ENCODE data around the gene SMIM31.

SMIM31 gene

DNA sequence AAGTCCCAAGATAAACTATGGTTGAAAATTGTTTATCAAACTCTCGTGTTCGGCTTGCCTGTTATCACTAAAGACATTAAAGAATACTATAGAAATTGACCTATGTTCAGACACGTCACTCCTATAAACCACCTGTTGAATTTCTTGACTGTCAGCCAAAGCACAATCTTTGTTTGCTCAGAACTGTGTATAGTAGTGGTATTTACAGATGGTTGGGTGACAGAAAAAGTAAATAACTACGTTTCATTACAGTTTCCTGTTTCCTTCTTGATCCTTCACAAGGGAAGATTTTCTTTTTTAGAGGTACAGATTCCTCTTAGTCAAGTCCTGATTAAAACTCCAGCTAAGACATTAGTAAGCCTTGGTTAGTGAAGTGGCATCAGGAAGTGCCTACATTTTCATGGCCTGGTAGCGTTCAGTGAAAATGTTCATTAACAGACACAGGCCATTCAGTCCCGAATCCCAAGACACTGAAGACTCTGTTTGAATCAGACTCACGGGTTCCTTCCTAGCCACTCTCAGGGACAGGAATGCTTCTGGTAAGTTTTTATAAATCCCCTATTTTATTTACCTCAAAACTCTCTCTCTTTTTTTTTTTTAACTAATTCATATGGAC, at the start of gene SMIM31:
Gene SMIM31, plus strand, starts transcription at position 259 of the 616 bp plus-strand sequence. CDS start 16,313 bp downstream, outside the sequence.
- in situ Hi-C loops (cut with MboI; ENCODE audit: low sequenced_read_pairs): no loop called here

DNA sequence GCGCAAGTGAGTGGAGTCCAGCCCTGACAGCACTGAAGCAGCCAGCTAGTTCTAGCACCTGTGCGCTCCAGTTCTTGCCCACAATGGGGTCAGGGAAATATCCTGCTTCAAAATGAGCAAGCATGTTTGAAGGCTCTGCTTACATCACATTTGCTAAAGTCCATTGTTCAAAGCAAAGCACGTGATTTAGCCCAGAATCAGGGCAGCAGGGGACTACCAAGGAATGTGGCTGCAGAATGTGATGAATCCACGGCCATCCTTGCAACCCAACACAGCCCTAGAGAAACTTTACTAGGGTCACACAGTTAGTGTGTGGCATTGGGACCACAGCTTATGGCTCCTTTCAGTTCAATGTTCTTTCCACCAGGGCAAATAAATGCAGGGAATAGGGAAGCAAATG, 47.3 kb upstream of the SMIM31 start:
- in situ Hi-C loops (cut with MboI; ENCODE audit: low sequenced_read_pairs): no loop called here

DNA sequence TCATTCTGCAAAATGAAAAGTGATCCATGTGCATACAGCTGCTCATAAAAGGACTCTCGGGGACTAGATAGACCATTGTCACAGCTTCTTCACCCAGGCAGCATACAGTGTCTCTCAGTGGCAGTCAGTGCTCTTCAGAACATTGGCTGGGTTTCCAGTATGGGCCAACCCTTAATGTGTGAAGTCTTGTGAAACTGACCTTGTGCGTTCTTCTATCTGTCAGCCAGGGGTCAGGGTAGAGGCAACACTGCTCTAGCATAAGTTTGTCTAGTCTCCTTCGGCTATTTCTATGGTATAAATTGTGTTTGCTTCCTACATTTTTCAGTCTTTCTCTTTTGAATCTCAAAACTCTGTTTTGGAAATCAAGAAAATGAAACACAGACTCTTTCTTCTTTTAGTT, 37.0 kb upstream of the SMIM31 start:
- in situ Hi-C loops (cut with MboI; ENCODE audit: low sequenced_read_pairs): no loop called here

DNA sequence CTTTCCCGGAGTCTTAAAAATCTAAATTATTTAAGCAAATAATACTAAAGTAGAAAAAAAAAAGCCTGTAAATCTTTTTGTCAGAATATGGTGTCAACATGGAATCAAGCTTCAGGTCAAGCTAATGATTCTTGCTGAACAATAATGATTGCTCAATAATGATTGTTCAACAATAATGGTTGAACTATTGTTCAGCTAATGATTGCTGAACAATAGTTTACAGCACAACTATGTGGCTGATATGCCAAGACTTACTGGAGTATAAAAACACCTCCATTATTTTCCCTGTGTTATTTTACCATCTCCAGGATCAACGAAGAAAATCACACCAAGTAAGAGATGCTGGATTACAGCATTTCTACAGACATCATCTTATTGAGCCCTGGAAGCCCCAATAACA, 35.1 kb upstream of the SMIM31 start:
- in situ Hi-C loops (cut with MboI; ENCODE audit: low sequenced_read_pairs): no loop called here

DNA sequence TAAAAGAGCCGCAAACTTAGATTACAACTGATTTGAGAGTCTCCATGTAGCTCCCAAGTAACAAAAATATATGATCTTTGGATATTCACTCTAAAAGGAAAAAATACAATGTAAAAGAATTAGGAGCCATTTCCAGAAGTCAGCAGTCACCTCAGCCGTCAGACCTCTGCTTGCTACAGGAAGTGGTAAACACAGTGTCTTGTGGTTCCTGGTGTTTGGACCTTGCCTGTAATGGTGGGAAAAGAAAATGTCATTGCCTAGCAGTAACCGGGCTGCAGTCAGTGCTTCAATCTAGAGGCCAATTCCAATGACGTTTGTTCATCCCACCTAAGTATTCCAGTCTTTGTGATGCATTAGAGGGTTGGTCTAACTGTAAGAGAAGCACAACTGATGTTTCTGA, 28.9 kb upstream of the SMIM31 start:
- in situ Hi-C loops (cut with MboI; ENCODE audit: low sequenced_read_pairs): no loop called here

DNA sequence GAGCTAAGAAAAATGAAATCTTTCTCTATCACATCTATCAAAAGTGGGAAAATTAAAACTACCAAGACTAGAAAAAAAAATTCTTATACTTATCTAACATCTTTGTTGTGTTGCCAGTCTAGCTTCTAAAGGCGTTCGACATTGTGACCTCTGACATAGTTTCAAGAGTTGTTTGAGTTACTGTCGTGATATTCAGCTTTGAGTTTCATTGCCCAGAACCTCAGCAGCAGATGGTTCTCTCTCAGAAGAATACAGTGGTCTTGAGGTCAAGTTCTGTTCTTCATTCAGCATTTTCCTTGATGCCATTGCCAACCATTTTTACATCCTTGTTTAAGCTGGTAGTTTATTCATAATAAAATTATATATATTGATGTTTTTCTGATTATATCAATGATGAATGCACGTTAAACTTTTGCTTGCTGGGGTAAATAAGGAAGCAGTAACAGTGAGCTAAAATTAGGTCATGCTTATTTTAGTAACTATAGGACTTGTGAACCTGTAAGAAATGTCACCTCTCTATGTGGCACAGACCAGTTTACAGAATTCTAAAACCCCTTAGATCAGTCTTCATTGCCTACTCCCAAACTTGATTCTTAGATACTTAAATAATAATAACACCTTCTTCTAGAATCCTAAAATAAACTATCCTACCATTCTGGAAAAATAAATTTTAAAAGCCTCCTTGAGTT, 23.1 kb upstream of the SMIM31 start:
- in situ Hi-C loops (cut with MboI; ENCODE audit: low sequenced_read_pairs): no loop called here

DNA sequence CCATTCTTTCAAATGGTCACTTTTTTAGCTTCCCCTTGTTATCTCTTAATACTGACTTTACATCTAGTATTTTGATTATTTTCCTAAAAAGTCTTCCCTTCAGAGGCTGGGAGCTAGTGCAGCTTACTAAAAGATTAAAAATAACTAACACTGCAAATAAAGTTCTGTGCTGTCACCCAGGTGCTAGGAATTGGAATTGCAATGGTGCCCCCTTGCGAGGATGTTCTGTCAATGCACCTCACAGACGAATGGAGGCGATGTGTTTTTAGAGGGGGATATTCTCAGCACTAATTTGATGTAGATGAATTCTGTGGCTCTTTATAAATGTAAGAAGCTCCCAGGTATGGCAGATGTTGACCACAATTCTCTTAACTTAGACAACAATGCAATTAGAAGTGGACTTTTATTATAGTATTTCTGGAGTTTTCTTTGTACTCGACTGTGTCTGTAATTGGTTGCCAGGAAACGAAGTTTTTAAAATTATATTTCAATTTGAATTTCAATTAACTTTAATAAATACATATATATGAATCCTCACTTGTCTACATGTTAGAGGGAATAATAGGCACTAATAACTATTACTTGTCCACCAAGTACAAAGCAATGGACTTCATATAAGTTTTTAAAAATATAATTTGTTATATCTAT, 22.0 kb upstream of the SMIM31 start:
- in situ Hi-C loops (cut with MboI; ENCODE audit: low sequenced_read_pairs): no loop called here

DNA sequence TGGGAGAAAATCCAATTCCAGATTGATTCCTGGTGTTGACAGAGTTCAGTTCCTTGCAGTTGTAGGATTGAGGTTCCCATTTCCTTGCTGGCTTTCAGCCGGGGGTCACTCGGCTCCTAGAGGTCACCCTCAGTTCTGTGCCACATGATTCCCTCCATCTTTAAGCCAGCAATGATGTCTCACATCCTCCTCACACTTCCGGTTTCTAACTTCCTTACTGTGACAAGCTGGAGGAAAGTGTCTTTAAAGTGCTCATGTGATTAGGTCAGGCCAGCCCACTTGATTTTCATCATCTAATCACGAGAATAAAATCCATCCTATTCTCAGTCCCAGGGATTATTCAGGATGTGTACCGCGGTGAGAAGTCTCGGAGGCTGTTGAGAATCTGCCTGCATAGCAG, 19.4 kb upstream of the SMIM31 start:
- in situ Hi-C loops (cut with MboI; ENCODE audit: low sequenced_read_pairs): no loop called here

DNA sequence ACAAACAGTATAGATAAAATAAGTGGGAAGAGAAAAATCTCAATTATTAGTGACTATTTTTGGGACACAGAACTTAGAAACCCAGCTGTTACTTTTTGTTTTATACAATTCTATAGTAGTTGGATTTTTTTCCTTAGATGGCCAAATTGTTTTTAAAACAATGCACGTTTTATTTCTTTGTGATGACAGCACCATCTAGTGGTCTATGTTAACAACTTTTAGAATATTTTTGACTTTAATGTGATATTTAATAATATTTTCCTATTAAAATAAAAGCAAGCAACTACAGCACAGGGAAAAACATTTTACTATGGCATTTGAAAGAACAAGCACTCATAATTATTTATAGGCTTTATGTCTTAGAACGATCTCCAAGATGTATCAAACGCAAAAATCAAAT, 5.6 kb upstream of the SMIM31 start:
- in situ Hi-C loops (cut with MboI; ENCODE audit: low sequenced_read_pairs): no loop called here

DNA sequence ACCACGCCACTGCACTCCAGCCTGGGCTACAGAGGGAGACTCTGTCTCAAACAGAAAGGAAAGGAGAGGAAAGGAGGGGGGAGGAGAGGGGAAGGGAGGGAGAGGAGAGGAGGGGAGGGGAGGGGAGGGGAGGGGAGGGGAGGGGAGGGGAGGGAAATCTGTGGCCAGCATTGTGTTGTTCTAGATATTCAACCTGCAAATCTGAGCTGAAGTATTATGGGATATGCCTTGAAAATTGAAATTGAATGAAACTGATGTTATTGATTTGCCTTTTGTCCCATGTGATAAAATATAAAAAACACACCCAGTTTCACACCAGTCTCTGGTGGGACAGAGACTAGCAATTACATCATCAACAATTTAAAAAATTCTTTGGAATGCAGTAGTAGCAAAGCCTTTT, 1.5 kb downstream of the SMIM31 start:
- in situ Hi-C loops (cut with MboI; ENCODE audit: low sequenced_read_pairs): no loop called here

DNA sequence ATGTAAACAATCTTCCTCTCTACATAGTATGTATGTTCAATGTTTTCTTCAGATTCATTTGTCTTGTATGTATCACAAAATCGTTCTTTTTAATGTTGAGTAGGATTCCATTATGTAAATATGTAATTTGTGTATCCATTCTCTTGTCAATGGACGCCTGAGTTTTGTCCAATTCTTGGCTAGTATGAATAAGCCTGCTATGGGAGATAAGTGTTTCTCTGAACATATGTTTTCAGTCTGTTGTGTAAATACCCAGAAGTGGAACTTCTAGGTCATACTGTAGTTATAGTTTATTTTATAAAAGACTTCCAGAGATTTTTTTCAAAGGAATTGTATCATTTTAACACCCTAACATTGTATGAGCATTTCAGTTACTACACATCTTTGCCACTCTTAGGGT, 2.8 kb downstream of the SMIM31 start:
- in situ Hi-C loops (cut with MboI; ENCODE audit: low sequenced_read_pairs): no loop called here

DNA sequence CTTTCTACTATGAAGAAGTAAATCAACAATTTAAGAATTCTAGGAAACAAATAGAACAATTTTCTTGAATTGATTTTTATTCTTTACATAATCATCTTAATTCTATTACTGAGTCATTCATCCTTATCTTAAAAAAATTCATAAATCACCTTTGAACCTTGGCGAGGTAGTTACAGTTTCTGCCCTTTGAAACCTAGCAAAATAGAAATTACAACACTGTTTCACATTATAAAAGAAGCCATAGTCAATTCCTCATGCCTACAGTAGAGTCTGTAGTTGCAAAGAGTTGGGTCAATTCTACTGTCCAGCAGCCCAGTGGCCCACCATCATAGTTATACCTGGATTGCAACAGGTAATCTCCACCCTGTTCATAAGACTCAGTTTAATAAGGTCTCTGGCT, 7.3 kb downstream of the SMIM31 start:
- in situ Hi-C loops (cut with MboI; ENCODE audit: low sequenced_read_pairs): no loop called here

DNA sequence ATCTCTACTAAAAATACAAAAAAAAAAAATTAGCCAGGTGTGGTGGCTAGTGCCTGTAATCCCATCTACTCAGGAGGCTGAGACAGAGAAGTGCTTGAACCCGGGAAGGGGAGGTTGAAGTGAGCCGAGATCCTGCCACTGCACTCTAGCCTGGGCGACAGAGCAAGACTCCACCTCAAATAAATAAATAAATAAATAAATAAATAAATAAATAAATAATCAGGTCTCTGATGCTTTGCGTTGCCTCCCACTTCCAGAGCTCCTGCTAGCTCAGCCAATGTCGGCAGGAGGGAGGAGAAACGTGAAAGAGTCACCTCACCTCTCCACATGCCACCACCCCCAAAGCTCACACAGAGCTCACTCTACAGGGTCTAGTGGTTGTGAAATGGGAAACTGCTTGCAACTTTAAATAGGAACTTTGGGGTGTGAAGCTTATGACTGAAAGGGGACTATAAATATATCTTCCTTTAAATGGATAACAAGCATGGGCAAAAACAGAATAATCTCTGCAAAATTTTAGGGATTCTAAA, 7.9 kb downstream of the SMIM31 start:
- in situ Hi-C loops (cut with MboI; ENCODE audit: low sequenced_read_pairs): no loop called here

DNA sequence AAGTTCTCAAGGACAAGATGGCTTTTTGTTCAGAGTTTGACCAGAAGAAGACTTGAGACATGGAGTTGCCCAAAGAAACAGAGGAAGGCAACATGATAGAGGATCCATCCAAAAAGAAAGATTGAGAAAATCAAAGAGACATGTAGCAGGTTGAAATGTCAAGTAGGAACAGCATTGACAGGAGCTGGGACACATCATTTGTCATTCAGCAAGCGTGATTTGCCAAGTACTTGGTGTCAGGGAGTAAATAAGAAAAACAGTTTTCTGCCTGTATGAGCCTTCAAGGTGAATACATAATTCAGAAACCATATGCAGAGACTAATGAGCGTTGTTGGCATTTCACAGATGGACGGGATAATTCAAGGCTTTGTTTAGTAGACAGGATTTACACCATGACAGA, 11.2 kb downstream of the SMIM31 start:
- in situ Hi-C loops (cut with MboI; ENCODE audit: low sequenced_read_pairs): no loop called here

DNA sequence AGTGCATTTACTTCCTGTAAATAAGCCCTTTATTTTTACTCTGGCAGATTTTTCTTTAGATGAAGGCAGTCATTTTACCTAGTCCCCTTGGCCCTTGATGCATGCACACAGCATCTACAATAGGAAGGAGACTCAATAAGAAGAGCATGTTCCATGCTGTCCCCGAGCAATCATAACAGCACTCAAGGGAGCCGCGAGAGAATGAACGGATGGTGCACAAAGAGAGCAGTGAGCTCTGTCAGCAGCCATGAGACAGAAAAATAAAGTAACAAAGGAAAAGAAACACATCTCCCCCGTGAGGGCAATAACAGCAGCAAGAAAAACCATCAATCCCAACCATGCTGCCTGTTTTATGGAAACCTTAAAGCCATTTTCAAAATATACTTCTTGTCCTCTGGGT, 11.9 kb downstream of the SMIM31 start:
- in situ Hi-C loops (cut with MboI; ENCODE audit: low sequenced_read_pairs): no loop called here

DNA sequence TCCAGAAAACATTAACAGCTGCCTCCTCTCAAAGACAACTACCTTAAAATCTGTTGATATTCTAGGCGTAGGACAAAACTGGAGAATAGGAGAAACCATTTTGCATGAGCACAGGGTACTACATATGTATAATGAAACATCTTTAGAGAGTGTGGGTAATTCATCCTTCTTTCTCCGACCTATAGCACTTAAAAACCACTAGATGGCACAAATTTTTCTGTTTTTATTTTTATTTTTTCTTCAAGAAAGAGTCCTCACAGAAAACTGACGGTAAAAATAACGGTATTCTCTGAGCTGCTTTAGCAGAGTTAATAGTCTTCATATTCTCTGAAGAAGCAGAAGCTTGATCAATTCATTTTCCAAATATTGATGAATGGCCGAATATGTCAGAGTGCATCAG, 14.6 kb downstream of the SMIM31 start:
- in situ Hi-C loops (cut with MboI; ENCODE audit: low sequenced_read_pairs): no loop called here

DNA sequence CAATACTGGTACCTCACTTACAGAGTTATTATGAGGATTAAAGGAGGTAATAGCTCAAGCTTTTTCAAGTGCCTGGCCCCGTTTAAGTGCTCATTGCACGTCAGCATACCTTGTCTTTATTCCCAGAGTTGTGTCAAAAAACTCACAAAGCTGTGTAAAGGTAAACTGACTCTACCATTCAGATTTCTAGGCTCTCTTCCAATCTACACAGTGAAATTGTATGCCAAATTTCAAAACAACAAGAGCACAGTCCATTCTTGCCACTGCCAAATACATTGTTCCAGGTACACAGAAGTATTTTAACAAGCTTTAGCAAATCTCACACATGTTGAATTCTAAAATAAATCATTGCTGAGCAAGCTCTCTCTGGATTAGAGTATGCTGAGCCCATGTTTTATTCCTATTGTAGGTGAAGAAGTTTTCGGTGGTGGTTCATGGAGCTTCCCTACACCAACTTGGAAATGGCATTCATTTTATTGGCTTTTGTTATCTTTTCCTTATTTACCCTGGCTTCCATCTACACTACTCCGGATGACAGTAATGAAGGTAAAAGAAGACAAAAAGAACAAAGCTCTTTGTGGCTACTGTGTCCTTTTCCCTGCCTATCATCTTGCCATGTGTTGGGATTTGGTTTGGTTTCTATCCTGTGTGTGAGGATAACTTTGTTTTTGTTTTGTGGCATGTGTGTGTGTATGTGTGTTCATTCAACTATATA, 16.2 kb downstream of the SMIM31 start:
- in situ Hi-C loops (cut with MboI; ENCODE audit: low sequenced_read_pairs): no loop called here

DNA sequence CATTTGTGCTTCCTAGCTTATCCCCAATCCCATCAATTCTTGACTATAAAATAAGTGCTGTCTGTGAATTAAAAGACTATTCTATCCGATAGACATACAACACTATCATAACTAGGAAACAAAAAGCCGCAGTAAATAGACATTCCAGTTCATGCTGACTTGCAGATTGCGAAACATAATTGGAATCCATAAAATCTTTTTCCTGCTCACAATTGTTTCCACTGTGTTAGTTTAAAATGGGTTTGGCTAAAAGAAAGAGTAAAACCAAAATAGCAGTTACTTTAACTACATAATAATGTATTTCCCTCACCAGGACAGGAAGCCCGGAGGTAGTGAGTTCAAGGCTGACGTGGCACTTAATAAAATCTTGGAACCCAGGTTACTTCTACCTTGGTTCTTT, 17.2 kb downstream of the SMIM31 start:
- in situ Hi-C loops (cut with MboI; ENCODE audit: low sequenced_read_pairs): no loop called here

DNA sequence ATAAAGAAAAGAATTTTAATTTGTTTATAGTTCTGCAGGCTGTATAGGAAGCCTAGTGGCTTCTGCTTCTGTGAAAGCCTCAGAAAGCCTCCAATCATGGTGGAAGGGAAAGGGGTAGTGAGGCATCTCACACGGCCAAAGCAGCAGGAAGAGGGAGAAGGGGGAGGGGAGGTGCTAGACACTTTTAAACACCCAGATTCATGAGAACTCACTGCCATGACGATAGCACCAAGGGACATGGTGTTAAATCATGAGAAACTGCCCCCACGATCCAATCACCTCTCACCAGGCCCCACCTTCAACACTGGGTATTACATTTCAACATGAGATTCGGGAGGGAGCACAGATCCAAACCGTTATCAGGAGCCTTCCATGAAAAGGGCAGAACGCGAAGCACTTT, 18.1 kb downstream of the SMIM31 start:
- in situ Hi-C loops (cut with MboI; ENCODE audit: low sequenced_read_pairs): no loop called here

DNA sequence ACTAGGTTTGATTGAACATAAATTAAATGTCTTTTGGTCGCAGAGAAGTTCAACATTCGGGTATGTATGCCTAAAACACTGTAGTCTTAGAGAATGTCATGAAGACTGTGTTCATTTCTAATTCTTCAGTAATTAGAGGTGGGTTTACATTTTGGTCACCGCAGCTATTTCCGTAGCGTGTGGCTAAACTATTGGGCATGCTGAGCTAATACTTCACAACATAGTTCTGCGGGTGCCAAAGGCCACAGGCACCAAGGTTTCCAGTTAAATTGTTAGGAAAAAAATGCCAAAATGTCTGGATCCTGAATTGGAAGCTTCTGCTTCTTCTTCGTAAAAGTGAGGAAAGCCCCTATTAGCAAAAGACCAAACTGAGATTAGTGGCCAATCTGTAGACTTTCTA, 25.1 kb downstream of the SMIM31 start:
- in situ Hi-C loops (cut with MboI; ENCODE audit: low sequenced_read_pairs): no loop called here

DNA sequence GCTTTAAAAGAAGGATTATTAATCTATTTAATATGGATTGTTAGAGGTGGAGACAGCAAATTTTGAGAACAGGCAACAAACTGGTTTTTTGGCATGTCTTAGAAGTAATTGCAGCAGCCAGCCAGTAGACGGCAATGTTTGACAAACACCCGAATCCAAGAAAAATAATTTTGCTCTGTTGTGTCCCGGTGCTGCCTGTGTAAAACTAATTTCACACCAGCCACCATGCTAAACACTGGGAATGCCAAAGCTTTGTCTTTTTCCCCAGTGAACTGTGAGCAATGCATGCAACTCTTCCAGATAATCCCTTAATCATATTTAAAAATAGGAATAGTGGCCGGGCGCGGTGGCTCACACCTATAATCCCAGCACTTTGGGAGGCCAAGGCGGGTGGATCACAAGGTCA, 25.9 kb downstream of the SMIM31 start:
- in situ Hi-C loops (cut with MboI; ENCODE audit: low sequenced_read_pairs): no loop called here

DNA sequence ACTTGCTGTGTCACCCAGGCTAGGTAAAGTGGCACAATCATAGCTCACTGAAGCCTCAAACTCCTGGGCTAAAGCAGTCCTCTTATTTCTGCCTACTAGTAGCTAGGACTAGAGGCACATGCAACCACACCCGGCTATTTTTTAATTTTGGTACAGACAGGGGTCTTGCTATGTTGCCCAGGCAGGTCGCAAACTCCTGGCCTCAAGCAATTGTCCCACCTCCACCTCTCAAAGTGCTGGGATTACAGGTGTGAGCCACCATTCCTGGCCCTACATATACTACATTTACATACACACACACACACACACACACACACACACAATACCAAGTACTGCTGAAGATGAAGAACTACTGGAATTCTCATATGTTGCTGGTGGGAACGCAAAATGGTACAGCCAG, 26.9 kb downstream of the SMIM31 start:
- in situ Hi-C loops (cut with MboI; ENCODE audit: low sequenced_read_pairs): no loop called here

Data from HL-60/S4 treated with phorbol 12-myristate 13-acetate at 8.2 ng/mL for 4 days and 3 days (cell line).